Measurements from ENCODE around the gene NKX6-2. TPM values are rescaled to one million over a fixed set of nuclear protein-coding genes. Genes with fewer than 3 reads are reported as not detected.
A peak's percentile ranks its signal among the peaks of the same experiment; 100 is the strongest.

NKX6-2 gene
- total RNA-seq, 1 donor from 2014 or later = 0.14 TPM

DNA sequence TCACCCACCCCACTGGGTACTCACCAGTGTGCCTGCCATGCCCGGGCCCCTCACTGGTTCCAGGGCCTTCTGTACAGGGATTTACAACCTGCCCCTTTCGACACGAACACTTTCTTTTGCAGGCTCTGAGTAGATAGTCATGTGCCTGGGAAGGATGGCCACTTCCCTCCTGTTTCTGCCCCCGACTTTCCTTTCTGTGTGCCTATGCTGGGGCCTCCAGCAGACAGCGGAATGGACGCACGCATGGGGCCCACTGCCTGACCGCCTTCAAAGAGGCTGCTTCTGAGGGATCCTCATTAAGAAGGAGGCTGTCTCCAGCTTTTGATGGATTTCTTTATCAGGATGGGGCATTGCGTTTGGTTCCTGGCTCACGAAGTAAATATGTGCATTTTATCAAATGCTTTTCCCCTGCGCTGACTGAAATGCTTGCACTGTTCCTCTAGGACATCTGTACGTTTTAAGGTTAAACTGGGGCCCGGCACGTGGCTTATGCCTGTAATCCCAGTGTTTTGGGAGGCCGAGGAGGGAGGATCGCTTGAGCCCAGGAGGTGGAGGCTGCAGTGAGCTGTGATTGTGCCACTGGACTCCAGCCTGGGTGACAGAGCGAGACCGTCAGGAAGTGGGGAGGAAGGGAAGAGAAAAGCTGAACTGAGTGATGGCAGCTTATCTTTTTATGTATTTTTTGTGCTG is 29.4 kb upstream of the NKX6-2 start:
- Mint-ChIP-seq H3K27me3 (peaks cover 37% of the 10 kb centered on the region), H3K4me3 (no peak overlapping the region), H3K4me1 (ENCODE audit: unreplicated experiment) (peaks cover 5% of the 10 kb centered on the region), H3K9me3 (peaks cover 13% of the 10 kb centered on the region), H3K36me3 (no peaks in the 10 kb centered on the region), H3K27ac (no peak overlapping the region)
- TF ChIP-seq CTCF (conservative IDR thresholded peaks at IDR 0.05) = no peak
- DNase-seq (ENCODE audit: extremely low spot score, unreplicated experiment) = peak; percentile 61

DNA sequence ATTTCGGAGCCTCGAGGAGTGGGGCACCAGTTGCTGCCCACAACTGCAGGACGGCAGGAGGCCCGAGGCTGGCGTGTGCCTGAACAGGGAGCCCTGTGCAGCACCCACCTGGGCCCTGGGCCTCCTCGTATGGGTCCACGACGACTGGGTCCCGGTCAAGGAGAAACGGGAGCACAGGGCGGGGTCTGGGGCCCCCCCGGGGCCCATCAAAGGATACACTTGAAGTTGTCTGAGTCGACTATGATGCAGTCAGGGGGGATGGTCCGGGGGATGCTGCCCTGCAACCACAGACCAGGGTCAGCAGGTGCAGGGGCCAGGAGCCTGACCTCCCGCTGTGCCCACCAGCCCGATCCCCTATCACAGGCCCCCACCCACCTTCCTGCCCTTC is 28.5 kb upstream of the NKX6-2 start:
- H3K36me3 Mint-ChIP-seq = no peaks in the 10 kb centered on the region
- peaks cover 7% of the 10 kb centered on the region for H3K9me3 Mint-ChIP-seq
- no peak overlapping the region for H3K4me3 Mint-ChIP-seq
- peaks cover 30% of the 10 kb centered on the region for H3K27me3 Mint-ChIP-seq
- H3K27ac Mint-ChIP-seq = no peak overlapping the region
- H3K4me1 Mint-ChIP-seq (ENCODE audit: unreplicated experiment) = peaks cover 5% of the 10 kb centered on the region
- TF ChIP-seq CTCF (conservative IDR thresholded peaks at IDR 0.05) = no peak
- no peak for DNase-seq (ENCODE audit: extremely low spot score, unreplicated experiment)

DNA sequence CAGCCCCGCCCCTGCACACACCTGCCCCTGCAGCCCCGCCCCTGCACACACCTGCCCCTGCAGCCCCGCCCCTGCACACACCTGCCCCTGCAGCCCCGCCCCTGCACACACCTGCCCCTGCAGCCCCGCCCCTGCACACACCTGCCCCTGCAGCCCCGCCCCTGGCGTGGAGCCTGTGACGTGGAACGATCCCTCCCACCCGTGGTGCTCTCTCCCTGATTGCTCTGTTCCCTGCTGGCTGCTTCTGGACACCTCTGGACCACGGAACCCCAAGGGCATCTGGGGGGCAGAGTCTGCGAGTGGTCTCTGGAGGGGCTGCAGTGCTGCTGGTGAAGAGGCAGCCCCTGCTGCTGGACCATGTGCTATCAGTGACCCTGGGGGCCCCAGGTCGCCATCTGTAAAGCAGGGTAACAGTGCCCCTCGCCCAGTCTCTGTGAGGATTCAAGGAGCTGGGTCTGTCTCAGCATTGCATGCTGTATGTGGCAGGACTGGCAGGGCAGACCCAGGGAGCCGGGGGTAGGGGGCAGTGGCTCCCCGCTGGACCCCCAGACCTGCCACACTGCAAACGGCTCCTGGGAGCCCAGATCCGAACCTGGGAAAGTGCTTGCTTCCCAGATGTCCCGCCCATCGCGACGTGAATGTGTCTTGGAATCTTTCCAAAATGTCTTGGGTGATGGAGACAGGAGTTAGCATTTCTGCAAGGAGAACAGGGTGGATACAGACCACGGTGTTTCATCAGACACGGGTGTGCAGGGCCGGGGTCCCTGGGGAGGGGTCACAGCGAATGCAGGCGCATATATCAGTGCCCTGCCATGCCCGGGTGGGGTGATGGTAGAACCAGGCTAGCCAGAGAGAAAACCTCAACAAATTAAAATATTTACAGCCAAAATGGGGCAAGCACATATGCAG is 27.9 kb upstream of the NKX6-2 start:
- no peak for TF ChIP-seq CTCF (conservative IDR thresholded peaks at IDR 0.05)
- Mint-ChIP-seq H3K9me3 (peaks cover under 1% of the 10 kb centered on the region), H3K27ac (no peak overlapping the region), H3K4me3 (no peak overlapping the region), H3K36me3 (no peaks in the 10 kb centered on the region), H3K4me1 (ENCODE audit: unreplicated experiment) (peaks cover 5% of the 10 kb centered on the region), H3K27me3 (peaks cover 28% of the 10 kb centered on the region)
- no peak for DNase-seq (ENCODE audit: extremely low spot score, unreplicated experiment)

DNA sequence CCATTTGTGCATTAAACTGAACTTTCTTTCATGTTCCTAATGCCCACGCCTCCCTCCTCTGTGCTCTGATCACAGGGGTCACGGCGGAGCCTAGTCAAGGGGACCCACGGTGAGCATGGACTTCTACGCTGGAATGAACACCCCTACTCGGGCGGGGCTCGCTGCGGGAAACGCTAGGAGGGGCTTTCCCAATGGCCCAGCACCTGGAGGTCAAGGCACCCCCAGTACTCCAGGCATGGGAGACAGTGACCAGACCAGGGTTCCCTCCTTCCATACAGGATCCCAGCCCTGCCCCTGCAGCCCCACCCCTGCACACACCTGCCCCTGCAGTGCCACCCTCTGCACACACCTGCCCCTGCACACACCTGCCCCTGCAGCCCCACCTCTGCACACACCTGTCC is 27.1 kb upstream of the NKX6-2 start:
- Mint-ChIP-seq H3K27me3 (peaks cover 25% of the 10 kb centered on the region), H3K4me1 (ENCODE audit: unreplicated experiment) (peaks cover 5% of the 10 kb centered on the region), H3K9me3 (no peaks in the 10 kb centered on the region), H3K27ac (no peak overlapping the region), H3K4me3 (no peak overlapping the region), H3K36me3 (no peaks in the 10 kb centered on the region)
- no peak for DNase-seq (ENCODE audit: extremely low spot score, unreplicated experiment)
- TF ChIP-seq CTCF (conservative IDR thresholded peaks at IDR 0.05) = no peak

DNA sequence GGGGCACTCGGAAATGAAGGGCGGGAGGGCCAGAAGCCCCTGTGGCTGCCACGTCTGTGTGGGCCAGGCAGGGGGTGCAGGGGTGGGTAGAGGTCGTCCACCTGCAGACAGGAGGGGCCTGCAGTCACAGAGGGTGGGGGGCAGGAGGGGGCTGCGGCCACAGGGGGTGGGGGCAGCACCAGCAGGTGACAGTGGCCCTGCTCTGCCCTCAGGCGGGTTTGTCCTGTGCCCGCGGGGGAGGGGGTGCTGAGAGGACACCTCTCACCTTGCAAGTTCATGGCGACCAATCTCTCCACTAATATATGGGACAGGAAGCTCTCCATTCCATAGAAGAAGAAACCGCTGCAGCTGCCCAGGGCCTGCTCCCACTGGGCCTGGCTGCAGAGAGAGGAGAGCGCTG is 26.6 kb upstream of the NKX6-2 start:
- H3K27ac Mint-ChIP-seq = no peak overlapping the region
- no peak for TF ChIP-seq CTCF (conservative IDR thresholded peaks at IDR 0.05)
- H3K36me3 Mint-ChIP-seq = no peaks in the 10 kb centered on the region
- no peaks in the 10 kb centered on the region for H3K9me3 Mint-ChIP-seq
- H3K27me3 Mint-ChIP-seq = peaks cover 25% of the 10 kb centered on the region
- DNase-seq (ENCODE audit: extremely low spot score, unreplicated experiment) = no peak
- no peak overlapping the region for H3K4me3 Mint-ChIP-seq
- peaks cover 5% of the 10 kb centered on the region for H3K4me1 Mint-ChIP-seq (ENCODE audit: unreplicated experiment)
